A549 (cell line): ENCODE results near the gene CIRBP.

ENCODE experiments used
- BHLHE40 ChIP-seq: IDR thresholded peaks from 2 replicates; pipeline ENCODE4 v1.6.1; 2012; ENCODE audit warnings: low read depth, low read length, inconsistent platforms
- CEBPB ChIP-seq, 2 experiments: fragments of >200 bp in 1 of 2; sonication (Bioruptor Twin) in 1 of 2; formaldehyde crosslinking in 1 of 2; IDR thresholded peaks; 2 replicates each; pipeline ENCODE4 v1.6.1; 2012 to 2016
- CHD2 ChIP-seq: fragments of 150-350 bp; IDR thresholded peaks from 2 replicates; pipeline ENCODE4 v1.6.1; 2014; ENCODE audit warnings: low read length; ENCODE audit not compliant: partially characterized antibody
- EP300 ChIP-seq, 2 experiments: fragments of >200 bp; sonication (Bioruptor Twin); formaldehyde crosslinking; IDR thresholded peaks; 2 replicates in 1 of 2; 3 replicates in 1 of 2; pipeline ENCODE4 v1.6.1; 2016 to 2017
- FOSB ChIP-seq: fragments of 250-450 bp; sonication (Bioruptor Pico); IDR thresholded peaks from 2 replicates; pipeline ENCODE4 v1.5.0; 2020; ENCODE audit warnings: mild to moderate bottlenecking, moderate library complexity
- FOSL2 ChIP-seq, 2 experiments: fragments of 450-650 bp in 1 of 2; fragments of >200 bp in 1 of 2; sonication (Bioruptor Twin) in 1 of 2; formaldehyde crosslinking; IDR thresholded peaks; 2 replicates each; pipeline versions ENCODE4 v1.5.0 to v1.6.1; 2016 to 2020; ENCODE audit warnings: mild to moderate bottlenecking in 1 of 2, moderate library complexity in 1 of 2
- HDAC2 ChIP-seq: fragments of 200-600 bp; sonication (generic); IDR thresholded peaks from 2 replicates; pipeline ENCODE4 v1.6.1; 2016
- MAX ChIP-seq: IDR thresholded peaks from 2 replicates; pipeline ENCODE4 v1.6.1; 2012
- MAZ ChIP-seq: fragments of 150-350 bp; IDR thresholded peaks from 2 replicates; pipeline ENCODE4 v1.6.1; 2014; ENCODE audit warnings: antibody characterized with exemption, low read depth, low read length, borderline replicate concordance
- POLR2A ChIP-seq: IDR thresholded peaks from 2 replicates; pipeline ENCODE4 v1.6.1; 2012; ENCODE audit warnings: mild to moderate bottlenecking, low read length
- SMC3 ChIP-seq: fragments of >200 bp; sonication (Bioruptor Twin); formaldehyde crosslinking; IDR thresholded peaks from 3 replicates; pipeline ENCODE4 v1.6.1; 2018; ENCODE audit warnings: inconsistent platforms
- TFCP2L1 ChIP-seq: fragments of 250-450 bp; sonication (Bioruptor Pico); IDR thresholded peaks from 2 replicates; pipeline ENCODE4 v1.5.0; 2021; ENCODE audit warnings: mild to moderate bottlenecking
- TF ChIP-seq, protein P1 (sequence below): fragments of >200 bp; sonication (Bioruptor Twin); formaldehyde crosslinking; IDR thresholded peaks from 3 replicates; pipeline ENCODE4 v1.5.1; 2016
- TF ChIP-seq, protein P2 (sequence below): fragments of 200-600 bp; sonication (generic); IDR thresholded peaks from 2 replicates; pipeline ENCODE4 v1.6.1; 2016; ENCODE audit warnings: antibody characterized with exemption, mild to moderate bottlenecking, moderate library complexity

- no peak for TF ChIP-seq MAZ
- TF ChIP-seq, protein P1, sequence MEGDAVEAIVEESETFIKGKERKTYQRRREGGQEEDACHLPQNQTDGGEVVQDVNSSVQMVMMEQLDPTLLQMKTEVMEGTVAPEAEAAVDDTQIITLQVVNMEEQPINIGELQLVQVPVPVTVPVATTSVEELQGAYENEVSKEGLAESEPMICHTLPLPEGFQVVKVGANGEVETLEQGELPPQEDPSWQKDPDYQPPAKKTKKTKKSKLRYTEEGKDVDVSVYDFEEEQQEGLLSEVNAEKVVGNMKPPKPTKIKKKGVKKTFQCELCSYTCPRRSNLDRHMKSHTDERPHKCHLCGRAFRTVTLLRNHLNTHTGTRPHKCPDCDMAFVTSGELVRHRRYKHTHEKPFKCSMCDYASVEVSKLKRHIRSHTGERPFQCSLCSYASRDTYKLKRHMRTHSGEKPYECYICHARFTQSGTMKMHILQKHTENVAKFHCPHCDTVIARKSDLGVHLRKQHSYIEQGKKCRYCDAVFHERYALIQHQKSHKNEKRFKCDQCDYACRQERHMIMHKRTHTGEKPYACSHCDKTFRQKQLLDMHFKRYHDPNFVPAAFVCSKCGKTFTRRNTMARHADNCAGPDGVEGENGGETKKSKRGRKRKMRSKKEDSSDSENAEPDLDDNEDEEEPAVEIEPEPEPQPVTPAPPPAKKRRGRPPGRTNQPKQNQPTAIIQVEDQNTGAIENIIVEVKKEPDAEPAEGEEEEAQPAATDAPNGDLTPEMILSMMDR: peak; percentile 45
- no peak; the same call in 1 of the 2 replicates for TF ChIP-seq MAX
- TF ChIP-seq EP300 (IDR thresholded peaks at IDR 0.05): no peak
- TF ChIP-seq, protein P2, sequence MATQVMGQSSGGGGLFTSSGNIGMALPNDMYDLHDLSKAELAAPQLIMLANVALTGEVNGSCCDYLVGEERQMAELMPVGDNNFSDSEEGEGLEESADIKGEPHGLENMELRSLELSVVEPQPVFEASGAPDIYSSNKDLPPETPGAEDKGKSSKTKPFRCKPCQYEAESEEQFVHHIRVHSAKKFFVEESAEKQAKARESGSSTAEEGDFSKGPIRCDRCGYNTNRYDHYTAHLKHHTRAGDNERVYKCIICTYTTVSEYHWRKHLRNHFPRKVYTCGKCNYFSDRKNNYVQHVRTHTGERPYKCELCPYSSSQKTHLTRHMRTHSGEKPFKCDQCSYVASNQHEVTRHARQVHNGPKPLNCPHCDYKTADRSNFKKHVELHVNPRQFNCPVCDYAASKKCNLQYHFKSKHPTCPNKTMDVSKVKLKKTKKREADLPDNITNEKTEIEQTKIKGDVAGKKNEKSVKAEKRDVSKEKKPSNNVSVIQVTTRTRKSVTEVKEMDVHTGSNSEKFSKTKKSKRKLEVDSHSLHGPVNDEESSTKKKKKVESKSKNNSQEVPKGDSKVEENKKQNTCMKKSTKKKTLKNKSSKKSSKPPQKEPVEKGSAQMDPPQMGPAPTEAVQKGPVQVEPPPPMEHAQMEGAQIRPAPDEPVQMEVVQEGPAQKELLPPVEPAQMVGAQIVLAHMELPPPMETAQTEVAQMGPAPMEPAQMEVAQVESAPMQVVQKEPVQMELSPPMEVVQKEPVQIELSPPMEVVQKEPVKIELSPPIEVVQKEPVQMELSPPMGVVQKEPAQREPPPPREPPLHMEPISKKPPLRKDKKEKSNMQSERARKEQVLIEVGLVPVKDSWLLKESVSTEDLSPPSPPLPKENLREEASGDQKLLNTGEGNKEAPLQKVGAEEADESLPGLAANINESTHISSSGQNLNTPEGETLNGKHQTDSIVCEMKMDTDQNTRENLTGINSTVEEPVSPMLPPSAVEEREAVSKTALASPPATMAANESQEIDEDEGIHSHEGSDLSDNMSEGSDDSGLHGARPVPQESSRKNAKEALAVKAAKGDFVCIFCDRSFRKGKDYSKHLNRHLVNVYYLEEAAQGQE: no peak
- no peak for TF ChIP-seq POLR2A
- no peak for TF ChIP-seq CHD2
- no peak for TF ChIP-seq BHLHE40
- TF ChIP-seq CEBPB (IDR thresholded peaks at IDR 0.05): no peak
- no peak for TF ChIP-seq FOSB (CRISPR knock-in tag)
- TF ChIP-seq TFCP2L1: no peak
- TF ChIP-seq SMC3: peak; percentile 31; the same call in 1 of the 3 replicates
- TF ChIP-seq FOSL2 (IDR thresholded peaks at IDR 0.05): no peak
- TF ChIP-seq FOSL2 (CRISPR knock-in tag; IDR thresholded peaks at IDR 0.05): no peak
- no peak for TF ChIP-seq HDAC2
Measured at GRCh38 chr19:1220976-1221903, 47.9 kb upstream of the CIRBP start.
